ENCODE data around the gene FNTB. TPM values are rescaled to one million over a fixed set of nuclear protein-coding genes. Genes with fewer than 3 reads are reported as not detected.
A peak's percentile ranks its signal among the peaks of the same experiment; 100 is the strongest.

Gene FNTB
- polyA plus RNA-seq, 3 donors: 12.3 to 14.2 (median 14.1) TPM

- H3K4me2 ChIP-seq (replicated peaks; ENCODE audit: extremely low read depth, low read length, poor library complexity, severe bottlenecking): no peak overlapping the region
Observed at GRCh38 chr14:65003394-65003793, 16.7 kb downstream of the FNTB start.

GRCh38 chr14:65006261-65006721 lies 19.6 kb downstream of the FNTB start:
- H3K9ac ChIP-seq (ENCODE audit: insufficient read depth, low read length, poor library complexity, severe bottlenecking): no peak overlapping the region
- peaks cover 6 to 7% of the 10 kb centered on the region in 2 donors for H3K4me1 ChIP-seq (ENCODE audit: control insufficient read depth in 1 of 2, insufficient read depth in 2 of 2, low read length in 2 of 2)
- H3K27me3 ChIP-seq (ENCODE audit: control insufficient read depth in 2 of 2, insufficient read depth in 2 of 2, low read length in 2 of 2): no peaks in the 10 kb centered on the region
- DNase-seq: no peak
- Mint-ChIP-seq H3K4me3 (no peak overlapping the region), H3K27me3 (ENCODE audit: low read depth in 3 of 3) (no peaks in the 10 kb centered on the region), H3K4me1 (peaks cover 14% of the 10 kb centered on the region), H3K27ac (peak overlapping the region in 2 of 7 donors; percentile 36 to 51), H3K9me3 (no peaks in the 10 kb centered on the region), H3K36me3 (peaks cover 58 to 65% of the 10 kb centered on the region in 2 donors)
- peaks cover 32% of the 10 kb centered on the region for H3K79me2 ChIP-seq (ENCODE audit: insufficient read depth, low read length)
- WGBS (ENCODE audit: insufficient coverage): 100% methylated on average over 1 of the region's 6 CpGs
- intact Hi-C loops (cut with micrococcal nuclease): no loop called here
- TF ChIP-seq, protein P1, sequence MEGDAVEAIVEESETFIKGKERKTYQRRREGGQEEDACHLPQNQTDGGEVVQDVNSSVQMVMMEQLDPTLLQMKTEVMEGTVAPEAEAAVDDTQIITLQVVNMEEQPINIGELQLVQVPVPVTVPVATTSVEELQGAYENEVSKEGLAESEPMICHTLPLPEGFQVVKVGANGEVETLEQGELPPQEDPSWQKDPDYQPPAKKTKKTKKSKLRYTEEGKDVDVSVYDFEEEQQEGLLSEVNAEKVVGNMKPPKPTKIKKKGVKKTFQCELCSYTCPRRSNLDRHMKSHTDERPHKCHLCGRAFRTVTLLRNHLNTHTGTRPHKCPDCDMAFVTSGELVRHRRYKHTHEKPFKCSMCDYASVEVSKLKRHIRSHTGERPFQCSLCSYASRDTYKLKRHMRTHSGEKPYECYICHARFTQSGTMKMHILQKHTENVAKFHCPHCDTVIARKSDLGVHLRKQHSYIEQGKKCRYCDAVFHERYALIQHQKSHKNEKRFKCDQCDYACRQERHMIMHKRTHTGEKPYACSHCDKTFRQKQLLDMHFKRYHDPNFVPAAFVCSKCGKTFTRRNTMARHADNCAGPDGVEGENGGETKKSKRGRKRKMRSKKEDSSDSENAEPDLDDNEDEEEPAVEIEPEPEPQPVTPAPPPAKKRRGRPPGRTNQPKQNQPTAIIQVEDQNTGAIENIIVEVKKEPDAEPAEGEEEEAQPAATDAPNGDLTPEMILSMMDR (IDR thresholded peaks at IDR 0.05): no peak
- H3K4me3 ChIP-seq (replicated peaks in 1 of 3; ENCODE audit: low read depth in 2 of 3, low read length in 3 of 3): no peak overlapping the region
- H4K20me1 ChIP-seq (ENCODE audit: insufficient read depth, low read length): no peaks in the 10 kb centered on the region
- no peak overlapping the region for H3K4me2 ChIP-seq (replicated peaks; ENCODE audit: extremely low read depth, low read length, poor library complexity, severe bottlenecking)
- no peak overlapping the region for H2AFZ ChIP-seq (ENCODE audit: insufficient read depth, low read depth, low read length, poor library complexity, severe bottlenecking)
- peaks cover 19 to 71% of the 10 kb centered on the region in 2 donors for H3K36me3 ChIP-seq (replicated peaks in 1 of 2; ENCODE audit: control insufficient read depth in 1 of 2, insufficient read depth in 2 of 2, low read length in 2 of 2)
- H3K9me3 ChIP-seq (replicated peaks in 1 of 2; ENCODE audit: control insufficient read depth in 1 of 2, insufficient read depth in 1 of 2, low read length in 2 of 2): no peaks in the 10 kb centered on the region
- no peak overlapping the region for H3K27ac ChIP-seq (ENCODE audit: low read depth in 1 of 2, low read length in 2 of 2)

More at GRCh38 chr14:65003394-65003793, 16.7 kb downstream of the FNTB start:
- Histone ChIP-seq H3K9me3 (replicated peaks in 1 of 2; ENCODE audit: control insufficient read depth in 1 of 2, insufficient read depth in 1 of 2, low read length in 2 of 2) (no peaks in the 10 kb centered on the region), H3K79me2 (ENCODE audit: insufficient read depth, low read length) (peaks cover 59% of the 10 kb centered on the region), H3K27ac (ENCODE audit: low read depth in 1 of 2, low read length in 2 of 2) (peak overlapping the region in 1 of 2 donors; percentile 59), H3K4me3 (replicated peaks in 1 of 3; ENCODE audit: low read depth in 2 of 3, low read length in 3 of 3) (no peak overlapping the region), H4K20me1 (ENCODE audit: insufficient read depth, low read length) (no peaks in the 10 kb centered on the region), H3K27me3 (ENCODE audit: control insufficient read depth in 2 of 2, insufficient read depth in 2 of 2, low read length in 2 of 2) (no peaks in the 10 kb centered on the region), H3K9ac (ENCODE audit: insufficient read depth, low read length, poor library complexity, severe bottlenecking) (no peak overlapping the region), H2AFZ (ENCODE audit: insufficient read depth, low read depth, low read length, poor library complexity, severe bottlenecking) (no peak overlapping the region), H3K36me3 (replicated peaks in 1 of 2; ENCODE audit: control insufficient read depth in 1 of 2, insufficient read depth in 2 of 2, low read length in 2 of 2) (peaks cover 6 to 44% of the 10 kb centered on the region in 2 donors), H3K4me1 (ENCODE audit: control insufficient read depth in 1 of 2, insufficient read depth in 2 of 2, low read length in 2 of 2) (peaks cover 10 to 15% of the 10 kb centered on the region in 2 donors)
- TF ChIP-seq, protein P1 (IDR thresholded peaks at IDR 0.05): no peak
- Mint-ChIP-seq H3K9me3 (no peaks in the 10 kb centered on the region), H3K27ac (no peak overlapping the region), H3K36me3 (peaks cover 36 to 38% of the 10 kb centered on the region in 2 donors), H3K27me3 (ENCODE audit: low read depth in 3 of 3) (peaks cover 0 to 2% (median 0%) of the 10 kb centered on the region in 3 donors), H3K4me3 (no peak overlapping the region), H3K4me1 (peaks cover 19% of the 10 kb centered on the region)
- DNase-seq: no peak
- intact Hi-C loops (cut with micrococcal nuclease): no loop called here
- no CpG with 5 or more reads among the region's 2 CpGs for WGBS (ENCODE audit: insufficient coverage)

All from CD14-positive monocyte (primary cell).